Left ventricle myocardium inferior (tissue), 1 donor: ENCODE measurements around the gene LRRN2. TPM values are rescaled to one million over a fixed set of nuclear protein-coding genes. Genes with fewer than 3 reads are reported as not detected.

Experiments used
- DNase-seq: peaks from one replicate; pipeline ENCODE4 v3.0.0-alpha.2; 2020
- H3K27ac ChIP-seq: fragments of 200-600 bp; replicated peaks from 2 replicates; pipeline ENCODE4 v1.8.0; 2021
- H3K27me3 ChIP-seq: fragments of 200-600 bp; 2 replicates; pipeline ENCODE4 v1.8.0; 2021; ENCODE audit warnings: low read depth
- H3K36me3 ChIP-seq: fragments of 200-600 bp; 2 replicates; pipeline ENCODE4 v1.8.0; 2021
- H3K4me1 ChIP-seq: fragments of 200-600 bp; 2 replicates; pipeline ENCODE4 v1.8.0; 2021
- H3K4me3 ChIP-seq: fragments of 200-600 bp; 2 replicates; pipeline ENCODE4 v1.8.0; 2021; ENCODE audit warnings: mild to moderate bottlenecking, moderate library complexity
- H3K9me3 ChIP-seq: fragments of 200-600 bp; replicated peaks from 2 replicates; pipeline ENCODE4 v1.8.0; 2021
- intact Hi-C: fragments of 100-400 bp; cut with micrococcal nuclease; formaldehyde crosslinking; loops from one replicate; pipeline ENCODE4 v1.11.0; 2022
- total RNA-seq: library from RNA; stranded (reverse); fragmentation: NEBNext Ultra II Directional; extraction: Animal tissue kit (Norgen Biotek cat#: 25700); gene quantifications from one replicate; pipeline ENCODE4 v1.2.1, GENCODE V29; 2021
- TF ChIP-seq, protein P1 (sequence below): fragments of 200-600 bp; IDR thresholded peaks from 2 replicates; pipeline ENCODE4 v1.8.0; 2021; ENCODE audit warnings: antibody characterized with exemption, mild to moderate bottlenecking, borderline replicate concordance
- donor health status: DM: no; HTN: yes; CAD: no; lungs with severe emphysema.

LRRN2 gene
- total RNA-seq, 1 donor from 2014 or later: 1.4 TPM

DNA sequence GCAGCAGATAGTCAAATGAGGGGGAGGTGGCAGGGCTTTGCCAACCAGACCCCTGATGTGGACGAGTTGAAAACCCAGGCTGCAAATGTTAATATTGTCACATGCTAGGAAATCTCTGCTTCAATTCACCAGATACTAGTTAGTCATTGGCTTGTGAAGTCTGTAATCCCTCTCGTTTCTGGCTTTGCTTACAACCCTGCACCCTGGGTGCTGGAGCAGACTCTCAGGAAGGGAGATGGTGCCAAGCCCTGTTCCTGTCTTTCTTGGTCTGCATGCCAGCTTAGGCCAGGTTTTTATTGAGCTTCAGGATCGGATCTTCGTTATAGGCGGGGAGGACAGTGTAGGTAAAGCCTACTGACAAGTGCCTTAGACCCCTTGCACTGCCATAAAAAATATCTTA, 116.1 kb downstream of the LRRN2 start:
- intact Hi-C loops: loop anchor here (5.0 kb wide), 2 partner anchors 193 to 238 kb away; no protein-coding TSS in a partner anchor
- Histone ChIP-seq H3K4me1 (peaks cover 7% of the 10 kb centered on the region), H3K27ac (no peak overlapping the region), H3K4me3 (no peak overlapping the region), H3K9me3 (no peaks in the 10 kb centered on the region), H3K27me3 (no peaks in the 10 kb centered on the region), H3K36me3 (no peaks in the 10 kb centered on the region)
- TF ChIP-seq, protein P1, sequence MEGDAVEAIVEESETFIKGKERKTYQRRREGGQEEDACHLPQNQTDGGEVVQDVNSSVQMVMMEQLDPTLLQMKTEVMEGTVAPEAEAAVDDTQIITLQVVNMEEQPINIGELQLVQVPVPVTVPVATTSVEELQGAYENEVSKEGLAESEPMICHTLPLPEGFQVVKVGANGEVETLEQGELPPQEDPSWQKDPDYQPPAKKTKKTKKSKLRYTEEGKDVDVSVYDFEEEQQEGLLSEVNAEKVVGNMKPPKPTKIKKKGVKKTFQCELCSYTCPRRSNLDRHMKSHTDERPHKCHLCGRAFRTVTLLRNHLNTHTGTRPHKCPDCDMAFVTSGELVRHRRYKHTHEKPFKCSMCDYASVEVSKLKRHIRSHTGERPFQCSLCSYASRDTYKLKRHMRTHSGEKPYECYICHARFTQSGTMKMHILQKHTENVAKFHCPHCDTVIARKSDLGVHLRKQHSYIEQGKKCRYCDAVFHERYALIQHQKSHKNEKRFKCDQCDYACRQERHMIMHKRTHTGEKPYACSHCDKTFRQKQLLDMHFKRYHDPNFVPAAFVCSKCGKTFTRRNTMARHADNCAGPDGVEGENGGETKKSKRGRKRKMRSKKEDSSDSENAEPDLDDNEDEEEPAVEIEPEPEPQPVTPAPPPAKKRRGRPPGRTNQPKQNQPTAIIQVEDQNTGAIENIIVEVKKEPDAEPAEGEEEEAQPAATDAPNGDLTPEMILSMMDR: no peak
- no peak for DNase-seq

DNA sequence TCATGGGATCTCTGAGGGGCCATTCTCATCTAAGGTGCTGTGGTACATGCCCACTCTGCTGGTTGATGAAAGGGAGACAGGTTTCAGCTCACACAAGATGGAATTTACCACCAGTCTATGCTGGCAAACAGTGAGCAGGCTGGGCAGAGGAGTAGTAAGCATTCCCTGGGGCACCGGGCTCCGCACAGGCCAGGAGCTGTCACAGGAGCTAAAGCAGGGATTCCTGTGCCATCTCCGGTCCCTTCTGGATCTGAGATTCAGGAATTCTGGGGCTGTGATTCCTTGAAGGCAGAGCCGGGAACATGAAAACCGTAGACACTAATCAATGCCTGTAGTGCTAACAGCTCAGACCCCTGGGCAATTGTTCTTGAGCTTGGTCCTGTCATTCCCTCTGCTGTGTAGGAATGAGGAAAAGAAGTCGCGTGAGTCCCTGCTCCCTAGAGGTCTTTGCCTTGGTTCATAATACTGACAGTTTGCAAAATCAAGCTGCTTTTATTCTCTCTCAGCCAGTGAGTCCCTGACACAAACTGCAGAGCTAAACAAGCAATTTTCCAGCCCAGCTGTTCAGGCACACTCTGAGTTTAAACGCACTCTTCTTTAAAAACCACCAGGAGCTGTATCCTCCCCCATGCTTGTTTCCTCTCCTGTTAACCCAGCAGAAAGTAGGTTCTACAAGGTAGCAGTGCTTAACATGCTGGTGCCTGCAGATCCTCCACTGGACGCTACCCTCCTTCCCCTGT, 116.8 kb downstream of the LRRN2 start:
- intact Hi-C loops: loop anchor here (5.0 kb wide), 2 partner anchors 194 to 239 kb away; no protein-coding TSS in a partner anchor
- H3K9me3 ChIP-seq: no peaks in the 10 kb centered on the region
- TF ChIP-seq, protein P1: no peak
- H3K4me1 ChIP-seq: peaks cover under 1% of the 10 kb centered on the region
- H3K27me3 ChIP-seq: no peaks in the 10 kb centered on the region
- H3K27ac ChIP-seq: no peak overlapping the region
- H3K36me3 ChIP-seq: no peaks in the 10 kb centered on the region
- no peak for DNase-seq
- H3K4me3 ChIP-seq: no peak overlapping the region

Other genes with a start within 250 kb of the LRRN2 start
- gene PIK3C2B, start 190.9 kb downstream of the LRRN2 start, total RNA-seq: 18.5 TPM
- gene MDM4, start 169.3 kb downstream of the LRRN2 start, total RNA-seq: 29.3 TPM
- 8.2 TPM for gene NFASC, start 185.1 kb upstream of the LRRN2 start, total RNA-seq